ENCODE results near the gene GFI1. TPM values are rescaled to one million over a fixed set of nuclear protein-coding genes. Genes with fewer than 3 reads are reported as not detected.

GFI1 gene
- total and polyA plus RNA-seq, 2 donors (not counting 3 experiments of a cell fraction or from before 2014, with no cell fraction given): 0.11 to 0.22 TPM

GRCh38 chr1:92482665-92483609 is 3.8 kb downstream of the GFI1 start:
- H3K79me2 ChIP-seq (ENCODE audit: control insufficient read depth, insufficient read depth, low read length): no peaks in the 10 kb centered on the region
- H3K27ac ChIP-seq (ENCODE audit: insufficient read depth, low read depth, low read length): no peak overlapping the region
- no peak for DNase-seq (ENCODE audit: low read depth, low spot score)
- H3K9me3 ChIP-seq (replicated peaks; ENCODE audit: control insufficient read depth, insufficient read depth, low read length): no peaks in the 10 kb centered on the region
- no peak for TF ChIP-seq POLR2A (IDR thresholded peaks at IDR 0.05; ENCODE audit: low read depth, low read length)
- TF ChIP-seq EZH2 (IDR thresholded peaks at IDR 0.05; ENCODE audit: borderline replicate concordance, low read depth, low read length, severe bottlenecking): peak; percentile 55
- H3K27me3 ChIP-seq (ENCODE audit: control insufficient read depth in 2 of 2, insufficient read depth in 2 of 2, low read length in 2 of 2): peaks cover 67 to 93% of the 10 kb centered on the region in 2 experiments
- no peak for FAIRE-seq
- H3K4me1 ChIP-seq (ENCODE audit: control insufficient read depth, extremely low read depth, insufficient read depth, low read length): peaks cover 55% of the 10 kb centered on the region
- no peaks in the 10 kb centered on the region for H4K20me1 ChIP-seq (replicated peaks; ENCODE audit: control insufficient read depth, extremely low read depth, insufficient read depth, low read length)
- no peaks in the 10 kb centered on the region for H3K36me3 ChIP-seq (ENCODE audit: control insufficient read depth in 2 of 2, extremely low read depth in 1 of 2, insufficient read depth in 2 of 2, low read length in 2 of 2)
- intact Hi-C loops (cut with micrococcal nuclease): loop anchor here (5.0 kb wide), 3 partner anchors 166 to 334 kb away; partner anchors contain the start of genes GLMN and RPAP2
- H3K4me3 ChIP-seq (replicated peaks in 1 of 3; ENCODE audit: insufficient read depth in 1 of 3, low read depth in 1 of 3, low read length in 3 of 3): peak overlapping the region in 2 of 3 experiments; percentile 6 to 32
- peak overlapping the region; percentile 60 for H3K4me2 ChIP-seq (ENCODE audit: insufficient read depth, low read length)
- ChIA-PET CTCF (interaction anchor here (0.7 to 2.5 kb wide), 4 partner anchors 15 to 638 kb away, joined by 3 to 11 read pairs (median 3); no protein-coding TSS in a partner anchor), POLR2A (no interaction called here)
- H3K9ac ChIP-seq (replicated peaks; ENCODE audit: extremely low read depth, insufficient read depth, low read length): no peak overlapping the region
- H3K9me1 ChIP-seq (replicated peaks; ENCODE audit: control insufficient read depth, extremely low read depth, insufficient read depth, low read length): no peaks in the 10 kb centered on the region
- dilution Hi-C loops (cut with MboI; ENCODE audit: extremely low pct_ligation_motif_present, low sequenced_read_pairs): no loop called here
- no TSS peak for BruUV-seq (replicated peaks)
- H2AFZ ChIP-seq (ENCODE audit: low read depth, low read length): peak overlapping the region; percentile 3

- Histone ChIP-seq H3K4me3 (replicated peaks in 1 of 3; ENCODE audit: insufficient read depth in 1 of 3, low read depth in 1 of 3, low read length in 3 of 3) (peak overlapping the region in 2 of 3 experiments; percentile 6 to 32), H4K20me1 (replicated peaks; ENCODE audit: control insufficient read depth, extremely low read depth, insufficient read depth, low read length) (no peaks in the 10 kb centered on the region), H3K4me2 (ENCODE audit: insufficient read depth, low read length) (peak overlapping the region; percentile 60), H3K9me1 (replicated peaks; ENCODE audit: control insufficient read depth, extremely low read depth, insufficient read depth, low read length) (no peaks in the 10 kb centered on the region), H3K36me3 (ENCODE audit: control insufficient read depth in 2 of 2, extremely low read depth in 1 of 2, insufficient read depth in 2 of 2, low read length in 2 of 2) (no peaks in the 10 kb centered on the region), H3K4me1 (ENCODE audit: control insufficient read depth, extremely low read depth, insufficient read depth, low read length) (peaks cover 55% of the 10 kb centered on the region), H3K9me3 (replicated peaks; ENCODE audit: control insufficient read depth, insufficient read depth, low read length) (no peaks in the 10 kb centered on the region), H2AFZ (ENCODE audit: low read depth, low read length) (peak overlapping the region; percentile 3), H3K27ac (ENCODE audit: insufficient read depth, low read depth, low read length) (no peak overlapping the region), H3K79me2 (ENCODE audit: control insufficient read depth, insufficient read depth, low read length) (no peaks in the 10 kb centered on the region), H3K27me3 (ENCODE audit: control insufficient read depth in 2 of 2, insufficient read depth in 2 of 2, low read length in 2 of 2) (peaks cover 69 to 88% of the 10 kb centered on the region in 2 experiments), H3K9ac (replicated peaks; ENCODE audit: extremely low read depth, insufficient read depth, low read length) (no peak overlapping the region)
- ChIA-PET CTCF (interaction anchor here (1.0 to 2.5 kb wide), 2 partner anchors 14 to 172 kb away, joined by 3 to 11 read pairs; no protein-coding TSS in a partner anchor), POLR2A (no interaction called here)
- intact Hi-C loops (cut with micrococcal nuclease) (loop anchor here (5.0 kb wide), 3 partner anchors 165 to 335 kb away; partner anchors contain the start of genes GLMN and RPAP2), dilution Hi-C loops (cut with MboI; ENCODE audit: extremely low pct_ligation_motif_present, low sequenced_read_pairs) (no loop called here)
- peak; percentile 37 for DNase-seq (ENCODE audit: low read depth, low spot score)
- no TSS peak for BruUV-seq (replicated peaks)
- peak; percentile 52 for FAIRE-seq
- TF ChIP-seq GATA2 (IDR thresholded peaks at IDR 0.05; ENCODE audit: insufficient read depth, insufficient read length, low read depth, low read length) (no peak), JUN (IDR thresholded peaks at IDR 0.05; ENCODE audit: borderline replicate concordance, insufficient read depth, insufficient read length, low read depth) (no peak), POLR2A (IDR thresholded peaks at IDR 0.05; ENCODE audit: low read depth, low read length) (no peak), EZH2 (IDR thresholded peaks at IDR 0.05; ENCODE audit: borderline replicate concordance, low read depth, low read length, severe bottlenecking) (no peak), MYC (IDR thresholded peaks at IDR 0.05; ENCODE audit: low read depth, low read length) (no peak), POLR2AphosphoS5 (IDR thresholded peaks at IDR 0.05; ENCODE audit: insufficient read depth, low read depth, low read length) (no peak), MAX (IDR thresholded peaks at IDR 0.05; ENCODE audit: insufficient read depth, insufficient read length) (no peak), FOS (IDR thresholded peaks at IDR 0.05; ENCODE audit: borderline replicate concordance, insufficient read depth, low read length) (no peak)
- TF ChIP-seq, protein P1, sequence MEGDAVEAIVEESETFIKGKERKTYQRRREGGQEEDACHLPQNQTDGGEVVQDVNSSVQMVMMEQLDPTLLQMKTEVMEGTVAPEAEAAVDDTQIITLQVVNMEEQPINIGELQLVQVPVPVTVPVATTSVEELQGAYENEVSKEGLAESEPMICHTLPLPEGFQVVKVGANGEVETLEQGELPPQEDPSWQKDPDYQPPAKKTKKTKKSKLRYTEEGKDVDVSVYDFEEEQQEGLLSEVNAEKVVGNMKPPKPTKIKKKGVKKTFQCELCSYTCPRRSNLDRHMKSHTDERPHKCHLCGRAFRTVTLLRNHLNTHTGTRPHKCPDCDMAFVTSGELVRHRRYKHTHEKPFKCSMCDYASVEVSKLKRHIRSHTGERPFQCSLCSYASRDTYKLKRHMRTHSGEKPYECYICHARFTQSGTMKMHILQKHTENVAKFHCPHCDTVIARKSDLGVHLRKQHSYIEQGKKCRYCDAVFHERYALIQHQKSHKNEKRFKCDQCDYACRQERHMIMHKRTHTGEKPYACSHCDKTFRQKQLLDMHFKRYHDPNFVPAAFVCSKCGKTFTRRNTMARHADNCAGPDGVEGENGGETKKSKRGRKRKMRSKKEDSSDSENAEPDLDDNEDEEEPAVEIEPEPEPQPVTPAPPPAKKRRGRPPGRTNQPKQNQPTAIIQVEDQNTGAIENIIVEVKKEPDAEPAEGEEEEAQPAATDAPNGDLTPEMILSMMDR (IDR thresholded peaks at IDR 0.05; ENCODE audit: extremely low read depth in 1 of 2, insufficient read depth in 1 of 2, low read depth in 1 of 2, low read length in 2 of 2): no peak
Measured at GRCh38 chr1:92481971-92482664, 4.6 kb downstream of the GFI1 start.
